GM12892 (cell line): ENCODE results near the gene SDHC.

Source experiments
- POLR2AphosphoS5 ChIP-seq: IDR thresholded peaks from 2 replicates; pipeline ENCODE4 v1.6.1; 2011; ENCODE audit warnings: low read depth, low read length, control low read depth
- TAF1 ChIP-seq: IDR thresholded peaks from 2 replicates; pipeline ENCODE4 v1.6.1; 2011; ENCODE audit warnings: low read depth, mild to moderate bottlenecking, control low read depth, low read length, borderline replicate concordance

- TF ChIP-seq TAF1 = no peak
- no peak for TF ChIP-seq POLR2AphosphoS5
Observed at GRCh38 chr1:161274874-161275273, 39.3 kb upstream of the SDHC start.
